GM23338 (cell line): Measurements from ENCODE around the gene IFT74.

Experiments used
- CREB1 ChIP-seq: fragments of 250-450 bp; sonication (Bioruptor Pico); IDR thresholded peaks from 2 replicates; pipeline ENCODE4 v1.5.0; 2020; ENCODE audit warnings: low read depth, mild to moderate bottlenecking, moderate library complexity
- CTCF ChIP-seq, 2 experiments: fragments of 200-600 bp in 1 of 2; sonication (generic) in 1 of 2; conservative IDR thresholded peaks; 2 replicates each; pipeline versions ENCODE4 v1.5.1 to v1.6.1; 2016 to 2017; ENCODE audit warnings: antibody characterized with exemption in 2 of 2, low read depth in 2 of 2, mild to moderate bottlenecking in 2 of 2, moderate library complexity in 1 of 2
- ETS1 ChIP-seq: IDR thresholded peaks from 2 replicates; pipeline ENCODE4 v1.6.1; 2016; ENCODE audit warnings: antibody characterized with exemption
- EZH2 ChIP-seq: fragments of 200-600 bp; sonication (generic); IDR thresholded peaks from one replicate; pipeline ENCODE4 v1.8.0; 2017; ENCODE audit warnings: antibody characterized with exemption, mild to moderate bottlenecking, low read depth; ENCODE audit not compliant: unreplicated experiment
- EZH2phosphoT487 ChIP-seq: fragments of 200-600 bp; sonication (generic); IDR thresholded peaks from one replicate; pipeline ENCODE4 v1.8.1; 2018; ENCODE audit warnings: antibody characterized with exemption; ENCODE audit not compliant: unreplicated experiment
- JUNB ChIP-seq: IDR thresholded peaks from one replicate; pipeline ENCODE4 v1.6.1; 2016; ENCODE audit warnings: antibody characterized with exemption; ENCODE audit not compliant: unreplicated experiment
- NANOG ChIP-seq: IDR thresholded peaks from 2 replicates; pipeline ENCODE4 v1.6.1; 2016; ENCODE audit warnings: antibody characterized with exemption, borderline replicate concordance
- POLR2AphosphoS5 ChIP-seq: IDR thresholded peaks from 2 replicates; pipeline ENCODE4 v1.6.1; 2016; ENCODE audit warnings: antibody characterized with exemption, low read depth
- REST ChIP-seq: IDR thresholded peaks from one replicate; pipeline ENCODE4 v1.6.1; 2018; ENCODE audit warnings: antibody characterized with exemption; ENCODE audit not compliant: unreplicated experiment
- STAT1 ChIP-seq: IDR thresholded peaks from one replicate; pipeline ENCODE4 v1.6.1; 2016; ENCODE audit warnings: antibody characterized with exemption; ENCODE audit not compliant: unreplicated experiment
- ZNF114 ChIP-seq: fragments of 250-450 bp; sonication (Bioruptor Pico); IDR thresholded peaks from 2 replicates; pipeline ENCODE4 v1.5.0; 2020; ENCODE audit warnings: mild to moderate bottlenecking, moderate library complexity
- ZNF331 ChIP-seq: fragments of 250-450 bp; sonication (Bioruptor Pico); IDR thresholded peaks from 2 replicates; pipeline ENCODE4 v1.5.0; 2020; ENCODE audit warnings: low read depth, mild to moderate bottlenecking, moderate library complexity
- ZNF462 ChIP-seq: fragments of 250-450 bp; sonication (Bioruptor Pico); IDR thresholded peaks from 2 replicates; pipeline ENCODE4 v1.5.0; 2020; ENCODE audit warnings: mild to moderate bottlenecking, moderate library complexity

- TF ChIP-seq CTCF (conservative IDR thresholded peaks at IDR 0.05; ENCODE audit: low read depth in 2 of 2) (no peak), REST (no peak), JUNB (no peak), POLR2AphosphoS5 (no peak), EZH2 (no peak), STAT1 (no peak), EZH2phosphoT487 (no peak), ETS1 (no peak), ZNF331 (no peak), NANOG (no peak), CREB1 (no peak), ZNF114 (no peak), ZNF462 (CRISPR knock-in tag) (no peak)
These were observed 39.6 kb downstream of the IFT74 start for GRCh38 chr9:26995810-26996209.
